Muscle layer of duodenum (tissue), 2 donors: ENCODE measurements around the gene GNAT2.

Source experiments
- H3K27ac ChIP-seq: one replicate; pipeline ENCODE4 v1.7.0; 2013; ENCODE audit warnings: mild to moderate bottlenecking, low read length
- H3K27me3 ChIP-seq: one replicate; pipeline ENCODE4 v1.7.0; 2013; ENCODE audit warnings: low read depth, mild to moderate bottlenecking, control low read depth, low read length
- H3K36me3 ChIP-seq, 2 donors: one replicate each; pipeline ENCODE4 v1.7.0; 2013; ENCODE audit warnings: low read length in 2 of 2, control low read depth in 1 of 2, mild to moderate bottlenecking in 1 of 2; ENCODE audit not compliant: insufficient read depth in 2 of 2, control insufficient read depth in 1 of 2
- H3K4me1 ChIP-seq, 2 donors: one replicate each; pipeline ENCODE4 v1.7.0; 2013; ENCODE audit warnings: low read length in 2 of 2, mild to moderate bottlenecking in 2 of 2, control low read depth in 1 of 2, moderate library complexity in 1 of 2; ENCODE audit not compliant: insufficient read depth in 2 of 2, control insufficient read depth in 1 of 2
- H3K4me3 ChIP-seq, 2 donors: one replicate each; pipeline ENCODE4 v1.7.0; 2013; ENCODE audit warnings: low read length in 2 of 2, low read depth in 1 of 2, mild to moderate bottlenecking in 1 of 2
- H3K9me3 ChIP-seq, 2 donors: one replicate each; pipeline ENCODE4 v1.7.0; 2013; ENCODE audit warnings: low read length in 2 of 2, control low read depth in 1 of 2, mild to moderate bottlenecking in 1 of 2; ENCODE audit not compliant: control insufficient read depth in 1 of 2
- donor health status: healthy.

Gene GNAT2

GRCh38 chr1:109641078-109641740 lies 21.8 kb upstream of the GNAT2 start:
- no peaks in the 10 kb centered on the region for H3K27me3 ChIP-seq
- peaks cover 5 to 22% of the 10 kb centered on the region in 2 donors for H3K4me1 ChIP-seq
- no peak overlapping the region for H3K27ac ChIP-seq
- H3K36me3 ChIP-seq, result no peaks in the 10 kb centered on the region
- no peak overlapping the region for H3K4me3 ChIP-seq
- H3K9me3 ChIP-seq, result no peaks in the 10 kb centered on the region

GRCh38 chr1:109640285-109640865 lies 21.0 kb upstream of the GNAT2 start:
- H3K9me3 ChIP-seq, result no peaks in the 10 kb centered on the region
- H3K4me3 ChIP-seq, result no peak overlapping the region
- H3K27ac ChIP-seq, result no peak overlapping the region
- H3K27me3 ChIP-seq, result no peaks in the 10 kb centered on the region
- H3K4me1 ChIP-seq, result peaks cover 12 to 30% of the 10 kb centered on the region in 2 donors
- H3K36me3 ChIP-seq, result no peaks in the 10 kb centered on the region

DNA sequence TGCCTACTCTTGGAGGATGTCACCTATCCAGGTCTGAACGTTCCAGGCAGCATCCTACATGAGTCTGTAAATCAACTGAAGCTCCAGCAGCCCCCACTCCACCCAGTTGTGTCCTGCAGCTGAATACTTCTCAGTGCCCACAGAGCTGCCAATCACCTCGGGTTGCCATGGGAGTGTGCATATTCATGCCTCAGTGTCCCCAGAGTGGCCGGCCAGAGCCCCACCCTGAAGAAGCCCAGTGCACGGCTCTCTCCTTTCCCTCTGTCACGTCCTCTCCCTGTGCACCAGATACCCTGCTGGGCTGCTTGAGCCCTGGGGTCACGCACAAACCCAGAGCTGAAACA lies 20.4 kb upstream of the GNAT2 start:
- H3K36me3 ChIP-seq, result no peaks in the 10 kb centered on the region
- no peaks in the 10 kb centered on the region for H3K27me3 ChIP-seq
- no peak overlapping the region for H3K4me3 ChIP-seq
- no peaks in the 10 kb centered on the region for H3K9me3 ChIP-seq
- peaks cover 12 to 30% of the 10 kb centered on the region in 2 donors for H3K4me1 ChIP-seq
- no peak overlapping the region for H3K27ac ChIP-seq

GRCh38 chr1:109639063-109639840 lies 19.8 kb upstream of the GNAT2 start:
- no peaks in the 10 kb centered on the region for H3K9me3 ChIP-seq
- H3K4me3 ChIP-seq, result no peak overlapping the region
- peaks cover 12 to 30% of the 10 kb centered on the region in 2 donors for H3K4me1 ChIP-seq
- H3K36me3 ChIP-seq, result no peaks in the 10 kb centered on the region
- H3K27ac ChIP-seq, result no peak overlapping the region
- H3K27me3 ChIP-seq, result no peaks in the 10 kb centered on the region

GRCh38 chr1:109637446-109637845 lies 18.0 kb upstream of the GNAT2 start:
- Histone ChIP-seq H3K9me3 (no peaks in the 10 kb centered on the region), H3K4me3 (no peak overlapping the region), H3K27me3 (no peaks in the 10 kb centered on the region), H3K4me1 (peaks cover 12 to 27% of the 10 kb centered on the region in 2 donors), H3K36me3 (no peaks in the 10 kb centered on the region), H3K27ac (no peak overlapping the region)

GRCh38 chr1:109636201-109636952 lies 17.0 kb upstream of the GNAT2 start:
- Histone ChIP-seq H3K27ac (no peak overlapping the region), H3K36me3 (peaks cover 0 to under 1% of the 10 kb centered on the region in 2 donors), H3K4me3 (no peak overlapping the region), H3K27me3 (no peaks in the 10 kb centered on the region), H3K9me3 (no peaks in the 10 kb centered on the region), H3K4me1 (peaks cover 12 to 38% of the 10 kb centered on the region in 2 donors)

DNA sequence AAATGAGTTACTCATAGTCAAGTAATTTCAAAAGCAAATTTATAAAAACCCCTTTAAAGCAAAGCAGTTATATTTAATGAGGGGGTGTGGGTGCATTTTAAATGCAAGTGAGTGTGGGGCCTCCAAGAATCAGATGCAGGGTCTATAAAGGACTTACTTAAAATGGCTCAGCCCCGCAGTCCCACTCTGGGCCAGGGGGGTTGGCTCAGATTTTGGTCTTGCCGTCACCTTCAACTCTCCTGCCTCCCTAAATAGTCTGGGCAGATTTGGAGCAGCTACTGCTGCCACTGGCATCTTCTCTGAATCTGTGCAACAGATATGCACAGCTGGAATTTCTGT lies 16.4 kb upstream of the GNAT2 start:
- Histone ChIP-seq H3K4me1 (peaks cover 12 to 40% of the 10 kb centered on the region in 2 donors), H3K4me3 (no peak overlapping the region), H3K27me3 (no peaks in the 10 kb centered on the region), H3K27ac (no peak overlapping the region), H3K36me3 (peaks cover 5 to 6% of the 10 kb centered on the region in 2 donors), H3K9me3 (no peaks in the 10 kb centered on the region)

DNA sequence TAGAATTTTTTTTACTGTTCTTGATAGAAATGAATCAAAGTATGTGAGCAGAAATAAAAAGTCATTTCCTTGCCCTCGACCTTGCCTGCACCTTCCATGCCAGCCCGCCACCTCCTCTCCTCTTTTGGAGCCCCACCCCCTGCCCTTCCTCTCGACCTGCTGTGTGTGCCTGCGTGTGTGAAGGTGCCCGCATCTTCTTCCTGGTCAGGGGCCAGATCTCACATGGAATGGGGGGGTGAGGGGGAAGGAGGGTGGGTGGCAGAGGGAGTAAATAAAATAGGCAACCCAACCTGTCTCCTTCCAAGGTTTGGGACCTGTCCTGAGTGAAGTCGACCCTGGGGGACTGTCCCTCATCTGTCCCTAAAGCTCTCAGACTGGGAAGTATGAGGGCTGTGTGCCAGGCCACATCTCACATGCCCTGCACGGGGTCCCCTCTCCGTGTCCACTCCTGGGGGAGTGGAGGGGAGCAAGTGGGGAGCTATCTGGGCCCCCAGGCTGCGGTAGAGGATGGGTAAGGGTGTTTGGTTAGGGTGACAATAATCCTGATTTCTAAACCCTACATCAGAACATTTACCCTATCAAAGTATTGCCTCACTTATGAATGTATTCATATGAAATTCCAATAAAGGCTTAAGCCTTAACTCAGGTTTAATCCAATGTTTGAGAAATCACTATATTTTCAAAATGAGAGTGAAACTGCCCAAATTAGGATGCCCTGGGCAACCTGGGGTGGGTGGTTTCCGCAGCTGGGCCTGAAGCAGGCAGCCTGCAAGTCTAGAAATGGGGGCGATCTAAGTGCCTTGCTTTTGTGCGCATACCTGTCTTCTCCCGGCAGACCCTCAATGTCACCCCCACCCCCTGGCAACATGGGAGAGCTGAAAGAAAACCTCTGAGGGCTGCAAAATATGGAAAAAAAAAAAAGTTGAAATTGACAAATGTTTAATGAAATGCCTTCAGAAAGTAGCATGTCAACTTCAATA lies 15.6 kb upstream of the GNAT2 start:
- peaks cover 7 to 8% of the 10 kb centered on the region in 2 donors for H3K36me3 ChIP-seq
- no peak overlapping the region for H3K27ac ChIP-seq
- H3K4me1 ChIP-seq, result peaks cover 12 to 35% of the 10 kb centered on the region in 2 donors
- no peak overlapping the region for H3K4me3 ChIP-seq
- no peaks in the 10 kb centered on the region for H3K27me3 ChIP-seq
- H3K9me3 ChIP-seq, result no peaks in the 10 kb centered on the region

GRCh38 chr1:109634292-109634691 lies 14.9 kb upstream of the GNAT2 start:
- Histone ChIP-seq H3K4me3 (no peak overlapping the region), H3K9me3 (no peaks in the 10 kb centered on the region), H3K27me3 (no peaks in the 10 kb centered on the region), H3K4me1 (peaks cover 12 to 32% of the 10 kb centered on the region in 2 donors), H3K27ac (no peak overlapping the region), H3K36me3 (peaks cover 11 to 12% of the 10 kb centered on the region in 2 donors)

DNA sequence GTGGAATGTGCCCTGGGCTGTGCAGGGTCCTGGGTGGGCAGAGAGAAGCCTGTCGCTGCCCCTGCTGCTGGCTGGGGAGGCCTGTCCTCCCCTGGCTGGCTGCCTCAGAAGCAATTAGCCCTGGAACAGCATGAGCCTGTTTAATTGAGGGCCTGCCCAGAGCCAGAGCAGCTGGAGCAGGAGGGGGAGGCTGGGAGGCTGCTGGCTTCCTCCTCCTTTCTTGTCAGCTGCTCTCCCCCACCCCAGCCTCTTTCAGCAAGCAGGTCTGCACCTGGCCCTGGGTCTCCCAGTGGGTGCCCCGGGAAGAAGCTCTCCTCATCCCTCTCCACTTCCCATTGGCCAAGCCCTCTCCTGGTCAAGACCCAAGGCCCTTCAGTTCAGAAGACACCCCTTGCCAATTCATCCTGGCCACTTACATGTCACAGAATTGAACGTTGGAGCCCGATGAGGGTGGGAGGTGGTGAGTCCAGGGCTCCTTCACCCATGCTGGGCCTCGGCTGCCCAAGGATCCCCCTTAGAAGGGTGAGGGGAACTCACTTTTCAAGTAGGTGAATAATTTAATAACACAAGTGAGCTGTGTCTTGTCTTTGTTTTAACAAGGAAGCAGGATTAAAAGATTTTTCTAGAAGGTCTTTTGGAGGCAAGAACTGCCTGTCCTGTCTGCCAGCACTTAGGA lies 13.4 kb upstream of the GNAT2 start:
- Histone ChIP-seq H3K27ac (no peak overlapping the region), H3K9me3 (no peaks in the 10 kb centered on the region), H3K27me3 (no peaks in the 10 kb centered on the region), H3K4me1 (peaks cover 12 to 32% of the 10 kb centered on the region in 2 donors), H3K36me3 (peaks cover 24 to 25% of the 10 kb centered on the region in 2 donors), H3K4me3 (no peak overlapping the region)
